ENCODE measurements around the gene PSMD9.
"Not testable (repeated sequence)": the region's sequence is repeated elsewhere in the genome, so short reads cannot be mapped to it uniquely, and the experiment has no call there.

DNA sequence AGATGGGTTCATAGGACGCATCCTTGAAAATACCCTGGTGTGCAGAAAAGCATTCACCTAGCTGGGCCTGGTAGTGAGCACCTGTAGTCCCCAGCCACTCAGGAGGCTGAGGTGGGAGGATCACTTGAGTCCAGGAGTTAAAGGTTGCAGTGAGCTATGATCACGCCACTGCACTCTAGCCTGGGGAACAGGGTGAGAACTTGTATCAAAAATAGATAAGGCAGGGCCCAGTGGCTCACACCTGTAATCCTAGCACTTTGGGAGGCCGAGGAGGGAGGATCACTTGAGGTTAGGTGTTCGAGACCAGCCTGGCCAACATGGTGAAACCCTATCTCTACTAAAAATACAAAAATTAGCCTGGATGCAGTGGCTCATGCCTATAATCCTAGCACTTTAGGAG is 27.9 kb upstream of the PSMD9 start:
- TF ChIP-seq, protein P1, sequence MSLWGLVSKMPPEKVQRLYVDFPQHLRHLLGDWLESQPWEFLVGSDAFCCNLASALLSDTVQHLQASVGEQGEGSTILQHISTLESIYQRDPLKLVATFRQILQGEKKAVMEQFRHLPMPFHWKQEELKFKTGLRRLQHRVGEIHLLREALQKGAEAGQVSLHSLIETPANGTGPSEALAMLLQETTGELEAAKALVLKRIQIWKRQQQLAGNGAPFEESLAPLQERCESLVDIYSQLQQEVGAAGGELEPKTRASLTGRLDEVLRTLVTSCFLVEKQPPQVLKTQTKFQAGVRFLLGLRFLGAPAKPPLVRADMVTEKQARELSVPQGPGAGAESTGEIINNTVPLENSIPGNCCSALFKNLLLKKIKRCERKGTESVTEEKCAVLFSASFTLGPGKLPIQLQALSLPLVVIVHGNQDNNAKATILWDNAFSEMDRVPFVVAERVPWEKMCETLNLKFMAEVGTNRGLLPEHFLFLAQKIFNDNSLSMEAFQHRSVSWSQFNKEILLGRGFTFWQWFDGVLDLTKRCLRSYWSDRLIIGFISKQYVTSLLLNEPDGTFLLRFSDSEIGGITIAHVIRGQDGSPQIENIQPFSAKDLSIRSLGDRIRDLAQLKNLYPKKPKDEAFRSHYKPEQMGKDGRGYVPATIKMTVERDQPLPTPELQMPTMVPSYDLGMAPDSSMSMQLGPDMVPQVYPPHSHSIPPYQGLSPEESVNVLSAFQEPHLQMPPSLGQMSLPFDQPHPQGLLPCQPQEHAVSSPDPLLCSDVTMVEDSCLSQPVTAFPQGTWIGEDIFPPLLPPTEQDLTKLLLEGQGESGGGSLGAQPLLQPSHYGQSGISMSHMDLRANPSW (CRISPR knock-in tag; conservative IDR thresholded peaks at IDR 0.05; ENCODE audit: low read depth): not testable (repeated sequence)
- TF ChIP-seq, protein P2, sequence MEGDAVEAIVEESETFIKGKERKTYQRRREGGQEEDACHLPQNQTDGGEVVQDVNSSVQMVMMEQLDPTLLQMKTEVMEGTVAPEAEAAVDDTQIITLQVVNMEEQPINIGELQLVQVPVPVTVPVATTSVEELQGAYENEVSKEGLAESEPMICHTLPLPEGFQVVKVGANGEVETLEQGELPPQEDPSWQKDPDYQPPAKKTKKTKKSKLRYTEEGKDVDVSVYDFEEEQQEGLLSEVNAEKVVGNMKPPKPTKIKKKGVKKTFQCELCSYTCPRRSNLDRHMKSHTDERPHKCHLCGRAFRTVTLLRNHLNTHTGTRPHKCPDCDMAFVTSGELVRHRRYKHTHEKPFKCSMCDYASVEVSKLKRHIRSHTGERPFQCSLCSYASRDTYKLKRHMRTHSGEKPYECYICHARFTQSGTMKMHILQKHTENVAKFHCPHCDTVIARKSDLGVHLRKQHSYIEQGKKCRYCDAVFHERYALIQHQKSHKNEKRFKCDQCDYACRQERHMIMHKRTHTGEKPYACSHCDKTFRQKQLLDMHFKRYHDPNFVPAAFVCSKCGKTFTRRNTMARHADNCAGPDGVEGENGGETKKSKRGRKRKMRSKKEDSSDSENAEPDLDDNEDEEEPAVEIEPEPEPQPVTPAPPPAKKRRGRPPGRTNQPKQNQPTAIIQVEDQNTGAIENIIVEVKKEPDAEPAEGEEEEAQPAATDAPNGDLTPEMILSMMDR (IDR thresholded peaks at IDR 0.05): not testable (repeated sequence)
- TF ChIP-seq CREM (CRISPR knock-in tag; IDR thresholded peaks at IDR 0.05); RELA (CRISPR knock-in tag; IDR thresholded peaks at IDR 0.05; ENCODE audit: borderline replicate concordance); ZNF138 (CRISPR knock-in tag; conservative IDR thresholded peaks at IDR 0.05); NFE2L1 (CRISPR knock-in tag; IDR thresholded peaks at IDR 0.05); FOXK1 (CRISPR knock-in tag; IDR thresholded peaks at IDR 0.05); RORB (CRISPR knock-in tag; IDR thresholded peaks at IDR 0.05); NFYB (CRISPR knock-in tag; conservative IDR thresholded peaks at IDR 0.05; ENCODE audit: low read depth): not testable (repeated sequence)
- TF ChIP-seq, protein P3, sequence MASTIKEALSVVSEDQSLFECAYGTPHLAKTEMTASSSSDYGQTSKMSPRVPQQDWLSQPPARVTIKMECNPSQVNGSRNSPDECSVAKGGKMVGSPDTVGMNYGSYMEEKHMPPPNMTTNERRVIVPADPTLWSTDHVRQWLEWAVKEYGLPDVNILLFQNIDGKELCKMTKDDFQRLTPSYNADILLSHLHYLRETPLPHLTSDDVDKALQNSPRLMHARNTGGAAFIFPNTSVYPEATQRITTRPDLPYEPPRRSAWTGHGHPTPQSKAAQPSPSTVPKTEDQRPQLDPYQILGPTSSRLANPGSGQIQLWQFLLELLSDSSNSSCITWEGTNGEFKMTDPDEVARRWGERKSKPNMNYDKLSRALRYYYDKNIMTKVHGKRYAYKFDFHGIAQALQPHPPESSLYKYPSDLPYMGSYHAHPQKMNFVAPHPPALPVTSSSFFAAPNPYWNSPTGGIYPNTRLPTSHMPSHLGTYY (CRISPR knock-in tag; IDR thresholded peaks at IDR 0.05): not testable (repeated sequence)
- TF ChIP-seq, protein P4, sequence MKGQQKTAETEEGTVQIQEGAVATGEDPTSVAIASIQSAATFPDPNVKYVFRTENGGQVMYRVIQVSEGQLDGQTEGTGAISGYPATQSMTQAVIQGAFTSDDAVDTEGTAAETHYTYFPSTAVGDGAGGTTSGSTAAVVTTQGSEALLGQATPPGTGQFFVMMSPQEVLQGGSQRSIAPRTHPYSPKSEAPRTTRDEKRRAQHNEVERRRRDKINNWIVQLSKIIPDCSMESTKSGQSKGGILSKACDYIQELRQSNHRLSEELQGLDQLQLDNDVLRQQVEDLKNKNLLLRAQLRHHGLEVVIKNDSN (CRISPR knock-in tag; IDR thresholded peaks at IDR 0.05): not testable (repeated sequence)
- TF ChIP-seq, protein P5, sequence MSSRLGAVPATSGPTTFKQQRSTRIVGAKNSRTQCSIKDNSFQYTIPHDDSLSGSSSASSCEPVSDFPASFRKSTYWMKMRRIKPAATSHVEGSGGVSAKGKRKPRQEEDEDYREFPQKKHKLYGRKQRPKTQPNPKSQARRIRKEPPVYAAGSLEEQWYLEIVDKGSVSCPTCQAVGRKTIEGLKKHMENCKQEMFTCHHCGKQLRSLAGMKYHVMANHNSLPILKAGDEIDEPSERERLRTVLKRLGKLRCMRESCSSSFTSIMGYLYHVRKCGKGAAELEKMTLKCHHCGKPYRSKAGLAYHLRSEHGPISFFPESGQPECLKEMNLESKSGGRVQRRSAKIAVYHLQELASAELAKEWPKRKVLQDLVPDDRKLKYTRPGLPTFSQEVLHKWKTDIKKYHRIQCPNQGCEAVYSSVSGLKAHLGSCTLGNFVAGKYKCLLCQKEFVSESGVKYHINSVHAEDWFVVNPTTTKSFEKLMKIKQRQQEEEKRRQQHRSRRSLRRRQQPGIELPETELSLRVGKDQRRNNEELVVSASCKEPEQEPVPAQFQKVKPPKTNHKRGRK (CRISPR knock-in tag; IDR thresholded peaks at IDR 0.05; ENCODE audit: borderline replicate concordance): not testable (repeated sequence)

All from WTC11 (cell line).